SU-DHL-6 (cell line): ENCODE measurements around the gene PRKCE.

Experiments
- CTCF ChIP-seq: fragments of 200-600 bp; sonication (generic); IDR thresholded peaks from one replicate; pipeline ENCODE4 v1.5.1; 2017; ENCODE audit warnings: antibody characterized with exemption, mild to moderate bottlenecking, low read length, moderate library complexity; ENCODE audit not compliant: insufficient read depth, poor library complexity, severe bottlenecking
- EZH2phosphoT487 ChIP-seq: fragments of 200-600 bp; sonication (generic), shearing (Covaris generic); conservative IDR thresholded peaks from 2 replicates; pipeline ENCODE4 v1.6.1; 2018; ENCODE audit warnings: mild to moderate bottlenecking, antibody characterized with exemption, low read length, moderate library complexity, mixed read lengths

GRCh38 chr2:46229134-46230063 is 577.9 kb downstream of the PRKCE start:
- no peak for TF ChIP-seq CTCF
- no peak for TF ChIP-seq EZH2phosphoT487
